ENCODE data around the gene PDE9A. TPM values are rescaled to one million over a fixed set of nuclear protein-coding genes. Genes with fewer than 3 reads are reported as not detected.

PDE9A gene
- total and polyA plus RNA-seq, 2 experiments from 2014 or later = 14.3 to 19.6 TPM

- Histone ChIP-seq H3K36me3 (replicated peaks; ENCODE audit: insufficient read depth, low read depth) (no peaks in the 10 kb centered on the region), H3K27ac (no peak overlapping the region), H3K27me3 (no peaks in the 10 kb centered on the region)
Observed at GRCh38 chr21:42662430-42663199, 9.2 kb downstream of the PDE9A start.

GRCh38 chr21:42663200-42663750 lies 9.9 kb downstream of the PDE9A start:
- whole genome bisulfite sequencing (ENCODE audit: low lambda C conversion rate, missing lambda C conversion rate) = 97% methylated on average over 18 of the region's 18 CpGs
- no peak overlapping the region for H3K4me2 ChIP-seq

More at GRCh38 chr21:42662430-42663199, 9.2 kb downstream of the PDE9A start:
- no peak for DNase-seq (ENCODE audit: low spot score)
- TF ChIP-seq EZH2 (IDR thresholded peaks at IDR 0.05; ENCODE audit: borderline replicate concordance) (no peak), CTCF (IDR thresholded peaks at IDR 0.05; ENCODE audit: poor library complexity) (no peak), EZH2phosphoT487 (IDR thresholded peaks at IDR 0.05; ENCODE audit: low read depth, severe bottlenecking, unreplicated experiment) (no peak)
- Histone ChIP-seq H3K9me3 (ENCODE audit: low read depth) (no peaks in the 10 kb centered on the region), H3K4me2 (no peak overlapping the region), H3K4me3 (no peak overlapping the region), H3K79me2 (peaks cover 87% of the 10 kb centered on the region), H3K4me1 (ENCODE audit: insufficient read depth) (no peaks in the 10 kb centered on the region), H4K20me1 (ENCODE audit: insufficient read depth, poor library complexity, severe bottlenecking) (peaks cover 5% of the 10 kb centered on the region), H2AFZ (no peak overlapping the region), H3K9me2 (replicated peaks; ENCODE audit: insufficient read depth) (no peaks in the 10 kb centered on the region)
- WGBS (ENCODE audit: low lambda C conversion rate, missing lambda C conversion rate) = 92% methylated on average over 20 of the region's 20 CpGs

GRCh38 chr21:42663860-42664535 lies 10.6 kb downstream of the PDE9A start:
- H3K9me3 ChIP-seq (ENCODE audit: low read depth) = no peaks in the 10 kb centered on the region
- H3K36me3 ChIP-seq (replicated peaks; ENCODE audit: insufficient read depth, low read depth) = no peaks in the 10 kb centered on the region
- DNase-seq (ENCODE audit: low spot score) = no peak
- no peaks in the 10 kb centered on the region for H3K9me2 ChIP-seq (replicated peaks; ENCODE audit: insufficient read depth)
- no peak overlapping the region for H3K27ac ChIP-seq
- no peak overlapping the region for H3K4me3 ChIP-seq
- peaks cover 10% of the 10 kb centered on the region for H3K4me1 ChIP-seq (ENCODE audit: insufficient read depth)
- no peak overlapping the region for H3K4me2 ChIP-seq
- no peaks in the 10 kb centered on the region for H4K20me1 ChIP-seq (ENCODE audit: insufficient read depth, poor library complexity, severe bottlenecking)
- peaks cover 78% of the 10 kb centered on the region for H3K79me2 ChIP-seq
- TF ChIP-seq EZH2phosphoT487 (IDR thresholded peaks at IDR 0.05; ENCODE audit: low read depth, severe bottlenecking, unreplicated experiment) (no peak), CTCF (IDR thresholded peaks at IDR 0.05; ENCODE audit: poor library complexity) (no peak), EZH2 (IDR thresholded peaks at IDR 0.05; ENCODE audit: borderline replicate concordance) (no peak)
- H3K27me3 ChIP-seq = no peaks in the 10 kb centered on the region
- WGBS (ENCODE audit: low lambda C conversion rate, missing lambda C conversion rate) = 96% methylated on average over 15 of the region's 15 CpGs
- H2AFZ ChIP-seq = no peak overlapping the region

More at GRCh38 chr21:42663200-42663750, 9.9 kb downstream of the PDE9A start:
- Histone ChIP-seq H3K4me3 (no peak overlapping the region), H3K9me2 (replicated peaks; ENCODE audit: insufficient read depth) (no peaks in the 10 kb centered on the region), H3K4me1 (ENCODE audit: insufficient read depth) (peaks cover 3% of the 10 kb centered on the region), H3K79me2 (peaks cover 86% of the 10 kb centered on the region), H2AFZ (no peak overlapping the region), H3K27ac (no peak overlapping the region), H3K36me3 (replicated peaks; ENCODE audit: insufficient read depth, low read depth) (no peaks in the 10 kb centered on the region), H3K9me3 (ENCODE audit: low read depth) (no peaks in the 10 kb centered on the region), H4K20me1 (ENCODE audit: insufficient read depth, poor library complexity, severe bottlenecking) (no peaks in the 10 kb centered on the region), H3K27me3 (no peaks in the 10 kb centered on the region)
- DNase-seq (ENCODE audit: low spot score) = no peak
- TF ChIP-seq CTCF (IDR thresholded peaks at IDR 0.05; ENCODE audit: poor library complexity) (no peak), EZH2phosphoT487 (IDR thresholded peaks at IDR 0.05; ENCODE audit: low read depth, severe bottlenecking, unreplicated experiment) (no peak), EZH2 (IDR thresholded peaks at IDR 0.05; ENCODE audit: borderline replicate concordance) (no peak)
